Parathyroid adenoma (tissue), 2 donors: ENCODE data around the gene NCLN.
"Not testable (repeated sequence)": the region's sequence is repeated elsewhere in the genome, so short reads cannot be mapped to it uniquely, and the experiment has no call there.

Experiments used
- H2AFZ ChIP-seq: fragments of 300-600 bp; sonication (generic); one replicate; pipeline ENCODE4 v1.7.0; 2017; ENCODE audit warnings: antibody characterized with exemption, mild to moderate bottlenecking
- H3K27ac ChIP-seq: fragments of 300-600 bp; sonication (generic); one replicate; pipeline ENCODE4 v1.7.0; 2017
- H3K27me3 ChIP-seq: fragments of 300-600 bp; sonication (generic); one replicate; pipeline ENCODE4 v1.7.0; 2017; ENCODE audit warnings: low read length; ENCODE audit not compliant: control insufficient read depth, insufficient read depth
- H3K36me3 ChIP-seq: fragments of 300-600 bp; sonication (generic); one replicate; pipeline ENCODE4 v1.7.0; 2017; ENCODE audit warnings: low read length; ENCODE audit not compliant: control insufficient read depth, insufficient read depth
- H3K4me1 ChIP-seq: fragments of 300-600 bp; sonication (generic); one replicate; pipeline ENCODE4 v1.7.0; 2017; ENCODE audit warnings: control low read depth
- H3K4me2 ChIP-seq: fragments of 300-600 bp; sonication (generic); one replicate; pipeline ENCODE4 v1.7.0; 2017; ENCODE audit warnings: low read length
- H3K4me3 ChIP-seq: fragments of 300-600 bp; sonication (generic); one replicate; pipeline ENCODE4 v1.7.0; 2017; ENCODE audit warnings: low read depth, low read length
- H3K79me2 ChIP-seq: fragments of 300-600 bp; sonication (generic); one replicate; pipeline ENCODE4 v1.7.0; 2017; ENCODE audit warnings: control low read depth
- H3K9ac ChIP-seq: fragments of 300-600 bp; sonication (generic); one replicate; pipeline ENCODE4 v1.7.0; 2017; ENCODE audit warnings: mild to moderate bottlenecking
- H3K9me3 ChIP-seq: fragments of 300-600 bp; sonication (generic); one replicate; pipeline ENCODE4 v1.7.0; 2017; ENCODE audit warnings: low read length; ENCODE audit not compliant: control insufficient read depth
- TF ChIP-seq, protein P1 (sequence below): fragments of 300-600 bp; sonication (generic); IDR thresholded peaks from one replicate; pipeline ENCODE4 v1.7.0; 2017; ENCODE audit warnings: antibody characterized with exemption, mild to moderate bottlenecking
- donor health status: primary hyperparathyroidism.

The NCLN gene

DNA sequence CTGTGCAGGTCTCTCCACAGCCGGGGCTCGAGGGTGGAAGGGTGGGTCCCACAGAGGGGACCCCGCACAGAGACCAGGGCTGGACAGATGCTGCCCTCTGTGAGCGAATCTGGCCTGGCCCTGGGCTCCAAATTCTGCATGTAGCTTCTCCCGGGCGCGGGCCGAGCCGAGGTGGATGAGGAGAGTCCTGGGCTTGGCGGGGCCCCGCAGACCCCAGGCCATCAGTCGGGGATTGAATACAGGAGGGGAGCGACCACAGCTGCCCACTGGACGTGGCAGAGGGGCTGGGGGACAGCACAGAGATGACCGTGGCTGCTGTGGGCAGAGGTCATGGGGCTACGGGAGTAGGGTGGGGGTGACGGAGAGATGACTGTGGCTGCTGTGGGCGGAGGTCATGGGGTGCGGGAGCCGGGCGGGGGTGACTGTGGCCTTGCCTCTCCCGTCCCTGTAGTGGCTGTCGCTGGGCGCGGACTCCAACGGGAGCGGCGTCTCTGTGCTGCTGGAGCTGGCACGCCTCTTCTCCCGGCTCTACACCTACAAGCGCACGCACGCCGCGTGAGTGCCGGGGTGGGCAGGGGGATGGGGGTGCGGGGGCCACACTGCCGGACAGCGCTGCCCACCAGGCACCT lies 15.5 kb downstream of the NCLN start:
- Histone ChIP-seq H3K9ac (no peak overlapping the region), H3K9me3 (no peaks in the 10 kb centered on the region), H3K4me1 (no peaks in the 10 kb centered on the region), H3K79me2 (no peaks in the 10 kb centered on the region), H2AFZ (no peak overlapping the region), H3K27ac (no peak overlapping the region), H3K4me3 (no peak overlapping the region), H3K36me3 (no peaks in the 10 kb centered on the region), H3K27me3 (no peaks in the 10 kb centered on the region), H3K4me2 (no peak overlapping the region)
- TF ChIP-seq, protein P1, sequence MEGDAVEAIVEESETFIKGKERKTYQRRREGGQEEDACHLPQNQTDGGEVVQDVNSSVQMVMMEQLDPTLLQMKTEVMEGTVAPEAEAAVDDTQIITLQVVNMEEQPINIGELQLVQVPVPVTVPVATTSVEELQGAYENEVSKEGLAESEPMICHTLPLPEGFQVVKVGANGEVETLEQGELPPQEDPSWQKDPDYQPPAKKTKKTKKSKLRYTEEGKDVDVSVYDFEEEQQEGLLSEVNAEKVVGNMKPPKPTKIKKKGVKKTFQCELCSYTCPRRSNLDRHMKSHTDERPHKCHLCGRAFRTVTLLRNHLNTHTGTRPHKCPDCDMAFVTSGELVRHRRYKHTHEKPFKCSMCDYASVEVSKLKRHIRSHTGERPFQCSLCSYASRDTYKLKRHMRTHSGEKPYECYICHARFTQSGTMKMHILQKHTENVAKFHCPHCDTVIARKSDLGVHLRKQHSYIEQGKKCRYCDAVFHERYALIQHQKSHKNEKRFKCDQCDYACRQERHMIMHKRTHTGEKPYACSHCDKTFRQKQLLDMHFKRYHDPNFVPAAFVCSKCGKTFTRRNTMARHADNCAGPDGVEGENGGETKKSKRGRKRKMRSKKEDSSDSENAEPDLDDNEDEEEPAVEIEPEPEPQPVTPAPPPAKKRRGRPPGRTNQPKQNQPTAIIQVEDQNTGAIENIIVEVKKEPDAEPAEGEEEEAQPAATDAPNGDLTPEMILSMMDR = no peak

DNA sequence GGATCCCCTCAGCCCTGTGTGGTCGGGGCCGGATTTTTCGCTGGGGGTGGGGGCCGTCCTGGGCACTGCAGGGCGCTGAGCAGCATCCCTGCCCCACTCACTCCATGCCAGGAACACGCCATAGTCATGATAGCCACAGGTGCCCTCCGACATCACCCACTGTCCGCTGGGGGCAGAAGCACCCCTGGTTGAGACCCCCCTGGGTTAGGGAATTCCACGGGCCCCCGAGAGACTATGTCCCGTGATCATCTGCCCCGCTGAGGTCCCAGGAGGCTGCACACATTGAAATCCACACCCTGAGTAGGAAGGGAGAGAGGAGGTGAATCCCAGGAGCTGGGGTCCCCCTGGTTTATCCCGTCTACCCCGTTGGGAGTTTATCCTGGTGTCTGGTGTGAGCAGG lies 16.2 kb downstream of the NCLN start:
- TF ChIP-seq, protein P1 = no peak
- no peak overlapping the region for H3K4me3 ChIP-seq
- H3K4me2 ChIP-seq = no peak overlapping the region
- no peaks in the 10 kb centered on the region for H3K9me3 ChIP-seq
- H3K36me3 ChIP-seq = no peaks in the 10 kb centered on the region
- no peaks in the 10 kb centered on the region for H3K27me3 ChIP-seq
- no peak overlapping the region for H3K27ac ChIP-seq
- H2AFZ ChIP-seq = no peak overlapping the region
- H3K4me1 ChIP-seq = no peaks in the 10 kb centered on the region
- H3K79me2 ChIP-seq = no peaks in the 10 kb centered on the region
- H3K9ac ChIP-seq = no peak overlapping the region

DNA sequence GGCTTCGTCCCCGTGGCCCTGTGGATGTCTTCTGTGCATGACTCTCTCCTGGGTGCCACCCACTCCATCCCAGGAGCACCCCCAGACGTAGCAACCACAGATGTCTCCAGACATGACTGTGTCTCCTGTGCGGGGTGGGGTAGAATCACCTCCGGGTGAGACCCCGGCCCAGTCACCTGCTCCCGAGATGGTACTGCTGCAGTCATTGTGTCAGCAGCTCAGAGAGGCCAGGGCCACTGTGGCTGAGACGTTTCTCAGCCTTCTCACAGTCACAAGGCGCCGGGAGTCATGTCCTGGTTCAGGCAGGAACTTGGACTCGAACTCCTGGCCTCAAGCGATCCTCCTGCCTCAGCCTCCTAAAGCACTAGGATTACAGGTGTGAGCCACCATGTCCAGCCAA lies 16.6 kb downstream of the NCLN start:
- Histone ChIP-seq H3K4me2 (no peak overlapping the region), H3K79me2 (no peaks in the 10 kb centered on the region), H3K9me3 (no peaks in the 10 kb centered on the region), H3K9ac (no peak overlapping the region), H3K4me3 (no peak overlapping the region), H3K27ac (no peak overlapping the region), H3K27me3 (no peaks in the 10 kb centered on the region), H3K36me3 (no peaks in the 10 kb centered on the region), H3K4me1 (no peaks in the 10 kb centered on the region), H2AFZ (no peak overlapping the region)
- TF ChIP-seq, protein P1 = no peak

DNA sequence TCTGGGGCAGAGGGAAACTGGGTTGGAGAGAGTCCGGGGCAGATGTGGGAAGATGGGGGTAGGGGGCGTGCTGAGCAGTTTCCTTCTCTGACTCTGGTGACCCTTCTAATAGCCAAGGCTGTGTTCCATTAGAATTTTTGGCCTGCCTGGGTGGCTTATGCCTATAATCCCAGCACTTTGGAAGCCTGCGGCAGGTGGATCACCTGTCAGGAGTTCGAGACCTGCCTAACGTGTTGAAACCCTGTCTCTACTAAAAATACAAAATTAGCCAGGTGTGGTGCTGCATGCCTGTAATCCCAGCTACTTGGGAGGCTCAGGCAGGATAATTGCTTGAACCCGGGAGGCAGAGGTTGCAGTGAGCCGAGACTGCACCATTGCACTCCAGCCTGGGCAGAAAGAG lies 17.2 kb downstream of the NCLN start:
- not testable (repeated sequence) for H3K9ac ChIP-seq, H3K36me3 ChIP-seq, H2AFZ ChIP-seq, H3K79me2 ChIP-seq, H3K4me3 ChIP-seq, H3K9me3 ChIP-seq, H3K4me1 ChIP-seq, H3K27me3 ChIP-seq, H3K27ac ChIP-seq, H3K4me2 ChIP-seq

- no peaks in the 10 kb centered on the region for H3K79me2 ChIP-seq
- H3K4me1 ChIP-seq = no peaks in the 10 kb centered on the region
- H3K27ac ChIP-seq = no peak overlapping the region
- H3K9ac ChIP-seq = no peak overlapping the region
- TF ChIP-seq, protein P1 = no peak
- no peaks in the 10 kb centered on the region for H3K27me3 ChIP-seq
- no peaks in the 10 kb centered on the region for H3K9me3 ChIP-seq
- no peak overlapping the region for H3K4me3 ChIP-seq
- no peak overlapping the region for H2AFZ ChIP-seq
- H3K4me2 ChIP-seq = no peak overlapping the region
- no peaks in the 10 kb centered on the region for H3K36me3 ChIP-seq
Measured at GRCh38 chr19:3203805-3204645, 18.3 kb downstream of the NCLN start.
